Hepatocyte (in vitro differentiated cells): Measurements from ENCODE around the gene WNT7B. TPM values are rescaled to one million over a fixed set of nuclear protein-coding genes. Genes with fewer than 3 reads are reported as not detected.

Experiments used
- DNase-seq: peaks from one replicate; pipeline ENCODE4 v3.0.0-alpha.2; 2016; ENCODE audit warnings: low spot score
- H2AFZ ChIP-seq: fragments of 200-600 bp; sonication (generic); 2 replicates; pipeline ENCODE4 v1.6.0; 2016; ENCODE audit warnings: antibody characterized with exemption, mild to moderate bottlenecking
- H3K27ac ChIP-seq: fragments of 200-600 bp; sonication (generic); 2 replicates; pipeline ENCODE4 v1.5.1; 2016; ENCODE audit warnings: mild to moderate bottlenecking
- H3K27me3 ChIP-seq: fragments of 200-600 bp; sonication (generic); 2 replicates; pipeline ENCODE4 v1.6.1; 2016
- H3K36me3 ChIP-seq: fragments of 200-600 bp; sonication (generic); replicated peaks from 2 replicates; pipeline ENCODE4 v1.5.1; 2016; ENCODE audit warnings: low read depth; ENCODE audit not compliant: insufficient read depth
- H3K4me1 ChIP-seq: fragments of 200-600 bp; sonication (generic); 2 replicates; pipeline ENCODE4 v1.5.1; 2016; ENCODE audit warnings: mild to moderate bottlenecking, moderate library complexity; ENCODE audit not compliant: insufficient read depth
- H3K4me2 ChIP-seq: fragments of 200-600 bp; sonication (generic); 2 replicates; pipeline ENCODE4 v1.6.0; 2016
- H3K4me3 ChIP-seq: fragments of 200-600 bp; sonication (generic); 2 replicates; pipeline ENCODE4 v1.5.1; 2016; ENCODE audit warnings: mild to moderate bottlenecking
- H3K79me2 ChIP-seq: fragments of 200-600 bp; sonication (generic); 2 replicates; pipeline ENCODE4 v1.6.0; 2017; ENCODE audit warnings: mild to moderate bottlenecking
- H3K9me2 ChIP-seq: fragments of 200-600 bp; sonication (generic); replicated peaks from 2 replicates; pipeline ENCODE4 v1.6.0; 2017; ENCODE audit warnings: mild to moderate bottlenecking; ENCODE audit not compliant: insufficient read depth
- H3K9me3 ChIP-seq: fragments of 200-600 bp; sonication (generic); 2 replicates; pipeline ENCODE4 v1.5.1; 2016; ENCODE audit warnings: low read depth, mild to moderate bottlenecking
- H4K20me1 ChIP-seq: fragments of 200-600 bp; sonication (generic); 2 replicates; pipeline ENCODE4 v1.6.0; 2016; ENCODE audit warnings: mild to moderate bottlenecking; ENCODE audit not compliant: insufficient read depth, poor library complexity, severe bottlenecking
- CTCF ChIP-seq: fragments of 200-600 bp; sonication (generic); IDR thresholded peaks from 2 replicates; pipeline ENCODE4 v1.5.1; 2016; ENCODE audit warnings: antibody characterized with exemption, mild to moderate bottlenecking; ENCODE audit not compliant: poor library complexity
- EZH2 ChIP-seq: fragments of 200-600 bp; sonication (generic); IDR thresholded peaks from 2 replicates; pipeline ENCODE4 v1.6.1; 2016; ENCODE audit warnings: antibody characterized with exemption, mild to moderate bottlenecking, borderline replicate concordance
- EZH2phosphoT487 ChIP-seq: fragments of 200-600 bp; sonication (generic); IDR thresholded peaks from one replicate; pipeline ENCODE4 v1.6.1; 2018; ENCODE audit warnings: antibody characterized with exemption, mild to moderate bottlenecking, low read depth, moderate library complexity; ENCODE audit not compliant: unreplicated experiment, severe bottlenecking
- WGBS: methylation state at CpG from one replicate; pipeline ENCODE4 v1.1.6; 2016; ENCODE audit warnings: low lambda C conversion rate; ENCODE audit errors: missing lambda C conversion rate; 5-methylcytosine and 5-hydroxymethylcytosine counted together
- polyA plus RNA-seq: library from polyadenylated mRNA; unstranded; fragments of >200 nt; fragmentation: Nextera tagmentation; extraction: Ambion mirVana; gene quantifications from 2 replicates; pipeline ENCODE4 v1.2.1, GENCODE V29; 2016
- total RNA-seq: library from RNA; depleted of rRNA; stranded (reverse); fragments of >200 nt; gene quantifications from 2 replicates; pipeline ENCODE4 v1.2.3, GENCODE V29; 2014

WNT7B gene
- total and polyA plus RNA-seq, 2 experiments from 2014 or later = 1.9 to 2.4 TPM

- no peak for DNase-seq
- Histone ChIP-seq H3K4me2 (no peak overlapping the region), H3K9me2 (no peaks in the 10 kb centered on the region), H3K27me3 (peaks cover 52% of the 10 kb centered on the region), H2AFZ (no peak overlapping the region), H3K36me3 (no peaks in the 10 kb centered on the region), H4K20me1 (no peaks in the 10 kb centered on the region), H3K79me2 (no peaks in the 10 kb centered on the region), H3K9me3 (no peaks in the 10 kb centered on the region), H3K27ac (no peak overlapping the region), H3K4me1 (peaks cover 12% of the 10 kb centered on the region), H3K4me3 (no peak overlapping the region)
- WGBS = 85% methylated on average over 21 of the region's 21 CpGs
- TF ChIP-seq CTCF = no peak
Measured at GRCh38 chr22:45969801-45970470, 7.0 kb downstream of the WNT7B start.

GRCh38 chr22:45969414-45969799, 7.6 kb downstream of the WNT7B start:
- WGBS = 82% methylated on average over 11 of the region's 11 CpGs
- no peaks in the 10 kb centered on the region for H3K36me3 ChIP-seq
- TF ChIP-seq EZH2 = no peak
- no peak for TF ChIP-seq EZH2phosphoT487
- no peak for TF ChIP-seq CTCF
- H3K27me3 ChIP-seq = peaks cover 47% of the 10 kb centered on the region
- H3K4me3 ChIP-seq = no peak overlapping the region
- H3K27ac ChIP-seq = no peak overlapping the region
- H3K9me2 ChIP-seq = no peaks in the 10 kb centered on the region
- peaks cover 12% of the 10 kb centered on the region for H3K4me1 ChIP-seq
- no peaks in the 10 kb centered on the region for H3K9me3 ChIP-seq
- DNase-seq = no peak
- no peak overlapping the region for H2AFZ ChIP-seq
- H3K4me2 ChIP-seq = no peak overlapping the region
- no peaks in the 10 kb centered on the region for H4K20me1 ChIP-seq
- H3K79me2 ChIP-seq = no peaks in the 10 kb centered on the region

- no peaks in the 10 kb centered on the region for H3K9me2 ChIP-seq
- H3K27me3 ChIP-seq = peaks cover 42% of the 10 kb centered on the region
- DNase-seq = no peak
- WGBS = 92% methylated on average over 21 of the region's 21 CpGs
- TF ChIP-seq EZH2 (no peak), EZH2phosphoT487 (no peak), CTCF (no peak)
- no peaks in the 10 kb centered on the region for H3K79me2 ChIP-seq
- H4K20me1 ChIP-seq = no peaks in the 10 kb centered on the region
- H3K4me2 ChIP-seq = no peak overlapping the region
- H3K9me3 ChIP-seq = no peaks in the 10 kb centered on the region
- no peak overlapping the region for H3K27ac ChIP-seq
- no peak overlapping the region for H3K4me3 ChIP-seq
- H3K36me3 ChIP-seq = no peaks in the 10 kb centered on the region
- H3K4me1 ChIP-seq = peaks cover 12% of the 10 kb centered on the region
- H2AFZ ChIP-seq = no peak overlapping the region
Measured at GRCh38 chr22:45968751-45969413, 8.1 kb downstream of the WNT7B start.
